Loucy (cell line): ENCODE data around the gene P3H1.

ENCODE experiments used
- H2AFZ ChIP-seq: fragments of 200-600 bp; sonication (generic); 2 replicates; pipeline ENCODE4 v1.6.0; 2016; ENCODE audit warnings: antibody characterized with exemption, mild to moderate bottlenecking, low read length, moderate library complexity
- H3F3A ChIP-seq: fragments of 200-600 bp; 2 replicates; pipeline ENCODE4 v1.6.0; 2016; ENCODE audit warnings: antibody characterized with exemption, low read depth, mild to moderate bottlenecking
- H3K27me3 ChIP-seq: fragments of 200-600 bp; sonication (generic); 2 replicates; pipeline ENCODE4 v1.6.1; 2014; ENCODE audit warnings: low read length, mild to moderate bottlenecking; ENCODE audit not compliant: insufficient read depth, poor library complexity, severe bottlenecking
- H3K36me3 ChIP-seq: fragments of 200-600 bp; sonication (generic); 2 replicates; pipeline ENCODE4 v1.6.1; 2016; ENCODE audit warnings: low read length; ENCODE audit not compliant: insufficient read depth
- H3K4me1 ChIP-seq: fragments of 200-600 bp; sonication (generic); 2 replicates; pipeline ENCODE4 v1.5.1; 2014; ENCODE audit warnings: low read length, mild to moderate bottlenecking; ENCODE audit not compliant: insufficient read depth, poor library complexity, severe bottlenecking
- H3K4me2 ChIP-seq: fragments of 200-600 bp; sonication (generic); 2 replicates; pipeline ENCODE4 v1.6.0; 2014; ENCODE audit warnings: antibody characterized with exemption, low read length, low read depth, mild to moderate bottlenecking; ENCODE audit not compliant: poor library complexity, severe bottlenecking
- H3K4me3 ChIP-seq: fragments of 200-600 bp; sonication (generic); 2 replicates; pipeline ENCODE4 v1.5.1; 2014; ENCODE audit warnings: low read length, mild to moderate bottlenecking, mixed read lengths; ENCODE audit not compliant: poor library complexity, severe bottlenecking
- H3K79me2 ChIP-seq: fragments of 200-600 bp; sonication (generic); 2 replicates; pipeline ENCODE4 v1.6.1; 2014; ENCODE audit warnings: low read length; ENCODE audit not compliant: insufficient read depth
- H3K9ac ChIP-seq: fragments of 200-600 bp; sonication (generic); 2 replicates; pipeline ENCODE4 v1.6.0; 2014; ENCODE audit warnings: mild to moderate bottlenecking, low read depth, low read length, moderate library complexity; ENCODE audit not compliant: poor library complexity, severe bottlenecking
- H3K9me2 ChIP-seq: fragments of 200-600 bp; sonication (generic); replicated peaks from 2 replicates; pipeline ENCODE4 v1.6.1; 2016; ENCODE audit warnings: low read depth, low read length, mixed read lengths
- H3K9me3 ChIP-seq: fragments of 200-600 bp; sonication (generic); 2 replicates; pipeline ENCODE4 v1.6.1; 2014; ENCODE audit warnings: mild to moderate bottlenecking, antibody characterized with exemption, low read length, low read depth; ENCODE audit not compliant: insufficient read depth
- H4K20me1 ChIP-seq: fragments of 200-600 bp; sonication (generic); 2 replicates; pipeline ENCODE4 v1.6.0; 2014; ENCODE audit warnings: antibody characterized with exemption, low read length, mild to moderate bottlenecking; ENCODE audit not compliant: insufficient read depth, poor library complexity, severe bottlenecking
- EZH2phosphoT487 ChIP-seq: fragments of 200-600 bp; IDR thresholded peaks from 2 replicates; pipeline ENCODE4 v1.6.1; 2018; ENCODE audit warnings: antibody characterized with exemption, mild to moderate bottlenecking, moderate library complexity, borderline replicate concordance
- TF ChIP-seq, protein P1 (sequence below): fragments of 200-600 bp; sonication (generic); conservative IDR thresholded peaks from 2 replicates; pipeline ENCODE4 v1.5.1; 2014; ENCODE audit warnings: mild to moderate bottlenecking, antibody characterized with exemption, low read length

P3H1 gene

DNA sequence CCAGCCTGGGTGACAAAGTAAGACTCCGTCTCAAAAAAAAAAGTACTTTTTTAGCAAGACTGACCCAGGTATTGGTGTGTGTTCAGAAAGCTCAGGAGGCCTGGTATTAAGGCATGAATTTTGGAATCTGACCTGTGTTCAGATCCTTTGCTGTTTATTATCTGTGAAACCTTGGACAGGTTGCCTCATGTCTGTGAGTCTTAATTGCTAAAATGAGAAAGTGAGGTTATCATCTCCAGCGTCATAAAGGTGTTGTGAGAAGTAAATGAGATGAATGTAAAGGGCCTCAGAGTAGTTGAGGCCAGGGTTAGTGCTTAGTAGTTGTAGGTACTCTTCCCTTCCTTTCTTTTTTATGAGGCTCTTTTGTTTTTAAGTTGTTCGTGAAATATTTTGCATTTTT, 3.0 kb upstream of the P3H1 start:
- no peaks in the 10 kb centered on the region for H3K27me3 ChIP-seq
- H3K4me3 ChIP-seq = peak overlapping the region; percentile 44
- peaks cover 72% of the 10 kb centered on the region for H3K79me2 ChIP-seq
- peaks cover 5% of the 10 kb centered on the region for H3K36me3 ChIP-seq
- TF ChIP-seq, protein P1, sequence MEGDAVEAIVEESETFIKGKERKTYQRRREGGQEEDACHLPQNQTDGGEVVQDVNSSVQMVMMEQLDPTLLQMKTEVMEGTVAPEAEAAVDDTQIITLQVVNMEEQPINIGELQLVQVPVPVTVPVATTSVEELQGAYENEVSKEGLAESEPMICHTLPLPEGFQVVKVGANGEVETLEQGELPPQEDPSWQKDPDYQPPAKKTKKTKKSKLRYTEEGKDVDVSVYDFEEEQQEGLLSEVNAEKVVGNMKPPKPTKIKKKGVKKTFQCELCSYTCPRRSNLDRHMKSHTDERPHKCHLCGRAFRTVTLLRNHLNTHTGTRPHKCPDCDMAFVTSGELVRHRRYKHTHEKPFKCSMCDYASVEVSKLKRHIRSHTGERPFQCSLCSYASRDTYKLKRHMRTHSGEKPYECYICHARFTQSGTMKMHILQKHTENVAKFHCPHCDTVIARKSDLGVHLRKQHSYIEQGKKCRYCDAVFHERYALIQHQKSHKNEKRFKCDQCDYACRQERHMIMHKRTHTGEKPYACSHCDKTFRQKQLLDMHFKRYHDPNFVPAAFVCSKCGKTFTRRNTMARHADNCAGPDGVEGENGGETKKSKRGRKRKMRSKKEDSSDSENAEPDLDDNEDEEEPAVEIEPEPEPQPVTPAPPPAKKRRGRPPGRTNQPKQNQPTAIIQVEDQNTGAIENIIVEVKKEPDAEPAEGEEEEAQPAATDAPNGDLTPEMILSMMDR = no peak
- no peak for TF ChIP-seq EZH2phosphoT487
- peak overlapping the region; percentile 84 for H3K4me2 ChIP-seq
- H3K9ac ChIP-seq = no peak overlapping the region
- H4K20me1 ChIP-seq = peaks cover 10% of the 10 kb centered on the region
- no peaks in the 10 kb centered on the region for H3K9me3 ChIP-seq
- no peaks in the 10 kb centered on the region for H3K9me2 ChIP-seq
- no peak overlapping the region for H2AFZ ChIP-seq
- H3K4me1 ChIP-seq = peaks cover 38% of the 10 kb centered on the region
- H3F3A ChIP-seq = no peaks in the 10 kb centered on the region

DNA sequence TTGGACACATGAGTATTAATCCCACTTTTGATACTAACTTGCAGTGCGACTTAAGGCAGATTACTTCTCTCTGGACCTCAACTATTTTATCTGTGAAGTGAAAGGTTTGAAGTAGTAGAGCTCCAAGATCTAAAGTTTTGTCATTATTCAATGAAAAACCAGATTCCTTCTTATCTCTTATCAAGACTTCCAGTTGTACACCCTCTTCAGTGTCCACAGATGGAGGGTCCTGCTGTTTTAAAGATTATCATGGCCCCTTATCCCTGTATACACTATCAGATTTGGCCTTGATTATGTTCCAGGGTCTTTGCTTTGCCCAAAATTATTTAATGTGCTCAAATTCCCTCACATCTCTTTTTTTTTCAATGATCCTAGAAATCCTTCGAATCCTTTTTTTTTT, 1.3 kb upstream of the P3H1 start:
- H3F3A ChIP-seq = no peaks in the 10 kb centered on the region
- no peak overlapping the region for H2AFZ ChIP-seq
- no peaks in the 10 kb centered on the region for H3K9me3 ChIP-seq
- H3K4me1 ChIP-seq = peaks cover 46% of the 10 kb centered on the region
- peak overlapping the region; percentile 80 for H3K9ac ChIP-seq
- H3K4me2 ChIP-seq = peak overlapping the region; percentile 84
- H4K20me1 ChIP-seq = peaks cover 18% of the 10 kb centered on the region
- H3K36me3 ChIP-seq = no peaks in the 10 kb centered on the region
- TF ChIP-seq EZH2phosphoT487 = no peak
- TF ChIP-seq, protein P1 = no peak
- H3K79me2 ChIP-seq = peaks cover 85% of the 10 kb centered on the region
- H3K4me3 ChIP-seq = peak overlapping the region; percentile 83
- H3K27me3 ChIP-seq = no peaks in the 10 kb centered on the region
- no peaks in the 10 kb centered on the region for H3K9me2 ChIP-seq

DNA sequence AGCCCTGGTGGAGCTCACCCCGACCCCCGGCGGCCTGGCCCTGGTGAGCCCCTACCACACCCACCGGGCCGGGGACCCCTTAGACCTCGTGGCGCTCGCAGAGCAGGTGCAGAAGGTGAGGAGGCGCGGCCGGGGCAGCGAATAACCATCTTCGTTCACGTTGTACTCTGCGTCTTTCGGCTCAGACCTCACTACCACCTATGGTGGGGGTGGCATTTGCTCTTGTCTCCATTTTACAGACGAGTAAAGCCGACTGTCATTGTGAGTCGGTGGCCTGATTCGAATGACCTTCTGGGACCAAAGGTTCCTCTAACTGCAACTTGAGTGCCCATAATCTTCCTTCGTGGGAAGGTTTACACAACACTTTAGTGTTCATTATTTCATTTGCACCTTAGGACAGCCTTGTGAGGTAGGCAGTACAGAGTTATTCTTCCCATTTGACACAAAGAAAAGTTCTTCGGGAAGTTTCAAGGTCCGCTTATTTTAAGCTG, 727 bp upstream of the P3H1 start:
- Histone ChIP-seq H3K27me3 (no peaks in the 10 kb centered on the region), H3K4me2 (peak overlapping the region; percentile 84), H3K9me3 (no peaks in the 10 kb centered on the region), H3K36me3 (no peaks in the 10 kb centered on the region), H3K9me2 (no peaks in the 10 kb centered on the region), H3K4me1 (peaks cover 52% of the 10 kb centered on the region), H3K9ac (peak overlapping the region; percentile 80), H3K4me3 (peak overlapping the region; percentile 83), H3K79me2 (peaks cover 80% of the 10 kb centered on the region), H2AFZ (peak overlapping the region; percentile 89), H4K20me1 (peaks cover 18% of the 10 kb centered on the region), H3F3A (no peaks in the 10 kb centered on the region)
- TF ChIP-seq EZH2phosphoT487 = no peak
- TF ChIP-seq, protein P1 = no peak
